Erythroblast (primary cell): ENCODE measurements around the gene TREX2.
"Not testable (repeated sequence)": the region's sequence is repeated elsewhere in the genome, so short reads cannot be mapped to it uniquely, and the experiment has no call there.

Experiments used
- DNase-seq, 2 experiments: peaks; one replicate each; lab custom pipeline; 2025; lab: John Stamatoyannopoulos, UW
- GATA1 ChIP-seq: IDR thresholded peaks from 2 replicates; pipeline ENCODE4 v1.6.1; 2011; ENCODE audit warnings: low read depth, mild to moderate bottlenecking, control low read depth, low read length, moderate library complexity
- POLR2A ChIP-seq: IDR thresholded peaks from 2 replicates; pipeline ENCODE4 v1.6.1; 2011; ENCODE audit warnings: mild to moderate bottlenecking, low read length

The TREX2 gene

GRCh38 chrX:153408871-153409351, 36.9 kb downstream of the TREX2 start:
- no peak for DNase-seq
- no peak for TF ChIP-seq GATA1
- TF ChIP-seq POLR2A = no peak

- no peak for TF ChIP-seq GATA1
- no peak for TF ChIP-seq POLR2A
- no peak for DNase-seq
These were observed 37.6 kb downstream of the TREX2 start for GRCh38 chrX:153408221-153408721.

- TF ChIP-seq POLR2A (no peak), GATA1 (no peak)
- DNase-seq = no peak
These were observed 38.1 kb downstream of the TREX2 start for GRCh38 chrX:153407736-153408135.

GRCh38 chrX:153406903-153407302, 39.0 kb downstream of the TREX2 start:
- TF ChIP-seq GATA1 = no peak
- no peak for DNase-seq

GRCh38 chrX:153406011-153406410, 39.8 kb downstream of the TREX2 start:
- no peak for DNase-seq
- TF ChIP-seq GATA1 (no peak), POLR2A (no peak)

- DNase-seq = no peak
- TF ChIP-seq GATA1 = no peak
- no peak for TF ChIP-seq POLR2A
These were observed 40.4 kb downstream of the TREX2 start for GRCh38 chrX:153405426-153405825.

GRCh38 chrX:153404333-153404732, 41.5 kb downstream of the TREX2 start:
- not testable (repeated sequence) for DNase-seq

GRCh38 chrX:153401133-153401764, 44.6 kb downstream of the TREX2 start, which contains the start of gene PNMA6E:
TSS of gene PNMA6E (minus strand) at chrX:153401350. CDS start at chrX:153398849, 2,501 bp downstream.
- TF ChIP-seq GATA1 (no peak), POLR2A (no peak)
- no peak for DNase-seq

- TF ChIP-seq GATA1 (no peak), POLR2A (no peak)
- peak; percentile 66 to 78 for DNase-seq
These were observed 45.4 kb downstream of the TREX2 start for GRCh38 chrX:153400146-153401132.

- no peak for DNase-seq
- TF ChIP-seq GATA1 (no peak), POLR2A (no peak)
These were observed 47.4 kb downstream of the TREX2 start for GRCh38 chrX:153398275-153398960.

GRCh38 chrX:153397256-153397960, 48.4 kb downstream of the TREX2 start:
- no peak for DNase-seq
- TF ChIP-seq GATA1 (no peak), POLR2A (no peak)

- no peak for DNase-seq
These were observed 49.3 kb downstream of the TREX2 start for GRCh38 chrX:153396320-153397195.

More at GRCh38 chrX:153396320-153397195, 49.3 kb downstream of the TREX2 start:
- TF ChIP-seq POLR2A = no peak
- no peak for TF ChIP-seq GATA1
